Ammon's horn (tissue), 1 donor: ENCODE results near the gene UBE3C.
"Not testable (repeated sequence)": the region's sequence is repeated elsewhere in the genome, so short reads cannot be mapped to it uniquely, and the experiment has no call there.

Source experiments
- DNase-seq: peaks from one replicate; pipeline ENCODE4 v3.0.0-alpha.2; 2016; ENCODE audit warnings: low spot score

Gene UBE3C

GRCh38 chr7:157235357-157236333 lies 96.9 kb downstream of the UBE3C start:
- DNase-seq = no peak

GRCh38 chr7:157238087-157238486 lies 99.4 kb downstream of the UBE3C start:
- DNase-seq = no peak

GRCh38 chr7:157239571-157240270 lies 101.0 kb downstream of the UBE3C start:
- DNase-seq = no peak

- no peak for DNase-seq
These were observed 102.9 kb downstream of the UBE3C start for GRCh38 chr7:157241631-157242030.

GRCh38 chr7:157244516-157245294 lies 106.0 kb downstream of the UBE3C start:
- no peak for DNase-seq

- no peak for DNase-seq
These were observed 107.3 kb downstream of the UBE3C start for GRCh38 chr7:157246052-157246451.

- no peak for DNase-seq
These were observed 109.9 kb downstream of the UBE3C start for GRCh38 chr7:157248659-157249058.

- DNase-seq = peak; percentile 57
These were observed 112.0 kb downstream of the UBE3C start for GRCh38 chr7:157250605-157251228.

GRCh38 chr7:157251817-157252216 lies 113.1 kb downstream of the UBE3C start:
- DNase-seq = not testable (repeated sequence)

- peak; percentile 86 for DNase-seq
These were observed 115.1 kb downstream of the UBE3C start for GRCh38 chr7:157253850-157254249.

GRCh38 chr7:157254781-157255180 lies 116.1 kb downstream of the UBE3C start:
- DNase-seq = not testable (repeated sequence)

- DNase-seq = no peak
These were observed 116.5 kb downstream of the UBE3C start for GRCh38 chr7:157255201-157255606.

GRCh38 chr7:157263156-157263555 lies 124.4 kb downstream of the UBE3C start:
- no peak for DNase-seq

GRCh38 chr7:157265051-157265450 lies 126.3 kb downstream of the UBE3C start:
- DNase-seq = no peak

GRCh38 chr7:157266272-157266671 lies 127.5 kb downstream of the UBE3C start:
- DNase-seq = no peak

- no peak for DNase-seq
These were observed 128.8 kb downstream of the UBE3C start for GRCh38 chr7:157267516-157267915.

GRCh38 chr7:157267956-157268355 lies 129.2 kb downstream of the UBE3C start:
- no peak for DNase-seq

GRCh38 chr7:157268540-157268939 lies 129.8 kb downstream of the UBE3C start:
- no peak for DNase-seq

GRCh38 chr7:157269341-157270059 lies 130.8 kb downstream of the UBE3C start:
- DNase-seq = no peak

- no peak for DNase-seq
These were observed 131.3 kb downstream of the UBE3C start for GRCh38 chr7:157270060-157270444.
